HG03571 (cell line): ENCODE measurements around the gene ALG12.

Source experiments
- ATAC-seq: cut with Tn5 transposase; IDR thresholded peaks from one replicate; pipeline ENCODE4 v1.9.1; 2021; ENCODE audit not compliant: unreplicated experiment

The ALG12 gene

DNA sequence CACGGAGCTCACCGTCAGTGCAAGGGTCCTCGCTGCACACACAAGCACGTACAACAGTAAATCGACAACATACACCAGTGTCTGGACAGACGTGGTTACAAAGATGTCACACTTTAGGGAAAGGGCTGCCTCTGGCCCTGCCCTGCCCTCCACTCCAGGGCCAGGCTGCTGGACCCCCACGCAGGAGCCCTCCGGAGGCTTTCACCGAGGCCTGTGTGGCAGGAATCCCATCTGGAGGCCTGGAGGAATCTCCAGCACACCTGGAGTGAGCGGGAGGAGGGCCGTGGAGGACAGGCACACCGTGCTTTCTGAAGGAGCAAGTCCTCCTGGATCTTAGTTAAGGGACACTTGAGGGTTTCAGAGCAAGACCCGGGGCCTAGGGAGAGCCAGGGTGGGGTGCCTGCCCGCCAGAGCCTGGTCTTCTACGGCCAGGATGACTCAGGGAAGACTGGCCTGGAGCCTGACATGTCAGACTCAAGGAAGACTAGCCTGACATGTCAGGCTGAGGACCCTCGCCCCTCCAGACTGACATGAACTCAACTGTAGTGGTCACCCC is 40.2 kb upstream of the ALG12 start:
- ATAC-seq, result no peak

GRCh38 chr22:49957826-49958365 is 39.7 kb upstream of the ALG12 start:
- ATAC-seq, result no peak

DNA sequence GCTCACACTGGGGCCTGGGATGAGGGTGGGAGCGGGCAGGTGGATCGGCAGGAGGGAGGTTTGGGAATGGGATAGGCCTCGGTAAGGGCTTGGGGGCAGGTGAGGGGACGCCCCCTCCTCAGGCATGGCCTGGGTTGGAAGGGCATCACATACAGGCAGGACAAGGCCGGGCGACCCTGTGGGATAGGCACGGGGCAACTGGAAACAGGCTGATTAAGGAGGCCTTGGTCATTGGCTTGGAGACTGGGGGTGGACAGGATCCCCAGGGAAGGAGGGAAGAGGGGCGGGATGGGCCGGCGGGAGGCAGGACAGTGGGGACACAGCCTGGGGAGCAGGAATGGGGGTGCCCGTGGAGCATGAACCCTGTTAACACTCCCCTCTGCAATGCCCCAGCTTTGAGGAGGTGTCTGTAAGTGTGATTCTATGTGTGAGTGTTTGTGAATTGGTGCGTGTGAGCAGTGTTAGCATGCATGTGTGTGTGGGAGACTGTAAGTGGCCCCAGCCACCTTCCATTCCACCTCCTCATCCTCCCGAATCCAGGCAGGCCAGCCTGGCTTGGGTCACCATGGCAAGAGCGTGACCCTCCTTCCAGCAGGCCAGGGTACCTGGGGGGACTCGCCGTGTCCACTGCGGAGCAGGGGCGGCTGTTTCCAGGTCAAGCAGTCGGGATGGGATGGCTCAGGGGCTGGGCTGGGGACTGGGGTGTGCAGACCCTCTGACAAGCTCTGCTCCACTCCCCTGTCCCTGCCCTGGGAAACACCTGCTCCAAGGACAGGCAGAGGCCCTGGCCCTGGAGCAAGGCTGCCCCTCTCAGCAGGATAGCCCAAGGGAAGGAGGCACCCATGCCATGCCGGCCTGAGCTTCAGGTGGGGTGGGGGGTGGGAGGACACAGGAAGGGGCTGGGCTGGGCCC is 38.9 kb upstream of the ALG12 start:
- no peak for ATAC-seq

GRCh38 chr22:49956418-49956770 is 38.2 kb upstream of the ALG12 start:
- ATAC-seq, result no peak

DNA sequence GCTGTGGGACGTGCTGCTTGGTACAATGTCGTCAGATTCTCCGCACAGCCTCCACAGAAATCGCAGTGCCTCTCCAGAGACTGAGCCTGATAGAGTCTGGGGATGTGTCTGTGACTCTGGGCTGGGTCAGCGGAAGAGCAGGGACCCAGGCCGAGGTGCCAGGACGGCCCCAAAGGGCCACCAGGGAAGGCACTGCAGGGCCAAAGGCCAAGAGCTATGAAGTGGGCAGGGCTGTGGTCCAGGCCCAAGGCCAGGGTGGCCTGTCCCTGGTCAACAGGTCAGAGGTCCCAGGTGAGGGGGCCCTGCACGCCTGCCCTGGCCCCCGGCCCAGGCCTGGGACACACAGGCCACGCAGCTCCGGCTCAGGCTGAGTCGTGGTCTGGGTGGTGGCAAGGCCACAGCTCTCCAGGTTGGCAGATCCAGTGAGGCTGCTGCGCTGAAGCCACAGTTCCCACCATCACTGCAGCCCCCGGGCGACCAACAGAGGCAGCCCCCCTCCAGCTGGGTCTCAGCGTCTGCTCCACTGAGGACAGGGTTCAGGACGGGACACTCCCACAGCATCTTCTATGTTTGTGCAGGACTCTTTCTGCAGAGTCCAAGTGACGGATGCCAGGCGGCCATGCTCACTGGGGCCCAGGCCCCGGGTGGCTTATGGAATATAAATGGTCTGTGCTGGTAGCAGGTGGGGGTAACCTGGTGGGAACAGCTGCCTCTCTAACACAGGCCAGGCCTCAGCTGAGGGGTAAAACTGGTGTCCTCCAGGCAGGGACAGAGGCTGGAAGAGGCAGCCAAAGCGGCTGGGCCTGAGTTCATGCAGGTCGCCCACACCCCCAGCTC is 37.6 kb upstream of the ALG12 start:
- no peak for ATAC-seq

- ATAC-seq, result no peak
These were observed 36.8 kb upstream of the ALG12 start for GRCh38 chr22:49954991-49955580.

DNA sequence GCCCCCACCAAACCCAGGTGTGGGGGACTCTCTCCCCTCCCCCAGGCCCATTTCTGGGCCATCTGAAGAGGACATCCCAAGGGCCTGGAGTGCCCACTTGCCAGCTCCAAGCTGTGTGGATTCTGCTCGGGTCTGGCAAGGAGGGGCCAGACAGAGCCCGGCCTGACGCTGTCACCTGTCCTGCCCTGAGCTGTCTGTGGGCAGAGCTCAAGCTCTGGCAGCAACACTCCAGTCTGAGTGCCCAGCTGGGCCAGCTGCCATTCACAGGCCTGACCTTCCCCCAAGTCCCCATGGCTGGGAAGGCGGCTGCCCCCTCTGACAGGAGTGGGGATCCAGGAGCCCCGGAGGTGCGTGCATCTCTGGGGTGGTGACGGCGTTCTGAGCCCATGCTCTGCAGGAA is 36.1 kb upstream of the ALG12 start:
- ATAC-seq, result no peak

DNA sequence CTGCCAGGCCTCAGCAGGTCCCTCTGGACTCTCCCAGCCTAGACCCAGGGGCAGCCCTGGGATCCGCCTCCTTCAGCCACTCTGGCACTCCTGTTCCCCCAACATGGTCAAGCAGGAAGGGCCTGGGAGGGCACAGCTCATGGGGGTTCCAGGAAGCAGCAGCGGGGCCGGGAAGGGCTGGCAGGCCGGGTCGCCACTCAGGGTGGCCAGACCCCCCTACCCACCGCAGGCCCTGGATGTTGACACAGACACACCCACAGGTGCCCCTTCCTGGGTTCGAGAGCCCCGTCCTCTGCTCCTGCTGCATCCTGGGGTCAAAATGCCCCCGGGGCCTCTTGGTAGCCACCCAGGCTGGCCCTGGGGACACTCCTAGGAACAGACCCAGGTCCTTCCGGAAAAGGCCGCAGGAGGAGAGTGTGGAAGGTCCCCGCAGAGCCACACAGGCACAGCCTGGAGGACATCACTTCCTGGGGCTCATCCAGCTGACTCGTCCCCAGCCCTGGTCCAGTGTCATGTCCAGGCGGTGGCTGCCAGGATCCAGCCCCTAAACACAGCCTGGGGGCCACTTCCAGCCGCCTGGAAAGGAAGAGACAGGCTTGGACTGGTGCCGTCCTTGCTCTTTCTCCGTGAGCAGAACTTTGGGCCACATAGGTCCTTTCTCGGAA is 35.6 kb upstream of the ALG12 start:
- ATAC-seq, result no peak

DNA sequence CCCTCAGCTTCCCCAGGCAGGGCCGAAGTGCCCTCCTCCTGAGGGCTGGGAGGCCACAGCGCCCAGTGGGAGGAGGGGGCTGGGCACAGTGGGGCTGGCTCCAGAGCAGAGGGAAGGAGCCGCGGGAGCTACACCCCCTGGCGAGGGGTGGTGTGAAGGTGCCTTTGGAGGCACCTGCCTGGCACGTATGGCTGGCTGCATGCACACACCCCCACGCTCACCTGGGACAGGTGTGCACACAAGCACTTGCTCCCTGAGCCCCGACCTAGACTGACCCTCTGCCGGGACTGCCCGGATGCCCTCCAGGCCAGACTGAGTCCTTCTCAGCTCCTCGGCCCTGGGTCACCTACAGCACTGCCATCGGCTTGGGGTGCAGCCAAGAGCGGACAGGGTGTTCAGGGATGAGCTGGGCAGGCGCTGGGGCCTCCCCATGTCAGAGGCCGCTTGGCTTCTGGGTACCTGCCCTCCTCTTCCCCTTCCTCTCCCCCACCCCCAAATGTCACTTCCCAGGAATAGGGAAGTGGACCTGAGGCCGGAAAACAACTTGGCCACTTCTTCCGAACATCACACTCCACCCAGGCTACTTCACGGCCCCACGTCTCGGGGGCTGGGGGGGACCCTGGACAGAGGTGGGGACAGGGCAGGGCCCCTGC is 34.9 kb upstream of the ALG12 start:
- no peak for ATAC-seq

GRCh38 chr22:49951986-49952896 is 34.0 kb upstream of the ALG12 start:
- ATAC-seq, result no peak

GRCh38 chr22:49951678-49951985 is 33.4 kb upstream of the ALG12 start:
- ATAC-seq, result no peak

DNA sequence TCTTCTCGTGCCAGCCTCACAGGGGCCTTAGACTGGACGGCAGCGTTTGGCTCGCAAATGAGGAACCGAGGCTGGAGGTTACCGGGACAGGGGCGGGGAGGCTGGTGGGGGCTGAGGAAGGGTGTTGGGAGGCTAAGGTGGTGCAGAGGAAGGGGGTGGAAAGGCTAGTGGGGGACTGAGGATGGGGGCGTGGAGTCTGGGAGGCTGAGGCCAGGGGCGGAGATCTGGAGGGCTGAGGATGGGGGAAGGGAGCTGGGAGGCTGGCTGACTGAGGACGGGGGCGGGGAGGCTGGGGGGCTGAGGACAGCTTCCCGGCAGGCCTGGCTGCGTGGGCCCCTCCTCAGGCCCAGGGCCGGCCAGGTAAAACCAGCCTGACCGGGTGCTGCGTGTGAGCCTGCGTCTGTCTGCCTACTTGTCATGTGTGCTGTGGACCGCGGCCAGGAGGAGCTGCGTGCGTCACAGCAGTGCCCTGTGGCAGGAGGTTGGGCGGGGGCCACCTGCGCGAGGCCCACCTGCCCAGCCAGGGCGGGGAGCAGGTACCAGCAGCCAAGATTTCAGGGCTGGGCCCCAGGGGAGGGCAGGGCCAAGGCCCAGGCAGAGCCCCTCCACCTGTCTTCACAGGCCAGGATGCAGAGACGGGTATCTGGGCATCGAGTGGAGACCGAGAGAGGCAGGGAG is 32.9 kb upstream of the ALG12 start:
- ATAC-seq, result no peak

DNA sequence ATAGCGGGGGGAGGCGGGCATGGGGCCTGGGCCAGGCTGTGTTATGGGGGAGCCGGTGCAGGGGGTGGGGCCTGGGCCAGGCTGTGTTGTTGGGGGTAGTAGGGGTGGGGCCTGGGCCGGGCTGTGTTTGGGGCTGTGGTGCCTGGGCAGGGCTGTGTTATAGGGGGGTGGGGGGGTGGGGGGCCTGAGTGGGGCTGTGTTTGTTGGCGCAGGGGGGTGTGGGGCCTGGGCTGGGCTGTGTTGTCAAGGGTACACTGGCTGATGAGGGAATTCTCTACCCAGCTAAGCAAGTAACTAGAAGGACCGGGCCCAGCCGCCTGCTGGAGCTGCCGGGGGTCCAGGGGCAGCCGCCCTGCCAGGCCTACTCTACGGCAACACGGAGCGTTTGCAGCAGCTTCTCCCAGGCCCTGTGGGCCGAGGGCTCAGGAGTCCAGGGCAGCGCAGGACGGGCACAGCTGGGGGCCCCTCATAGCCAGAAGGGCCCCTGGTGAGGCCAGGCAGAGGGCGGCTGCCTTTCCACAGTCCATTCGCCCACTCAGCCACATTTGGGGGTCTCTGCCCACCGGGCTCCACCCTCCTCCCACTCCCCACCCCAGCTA is 32.3 kb upstream of the ALG12 start:
- no peak for ATAC-seq

DNA sequence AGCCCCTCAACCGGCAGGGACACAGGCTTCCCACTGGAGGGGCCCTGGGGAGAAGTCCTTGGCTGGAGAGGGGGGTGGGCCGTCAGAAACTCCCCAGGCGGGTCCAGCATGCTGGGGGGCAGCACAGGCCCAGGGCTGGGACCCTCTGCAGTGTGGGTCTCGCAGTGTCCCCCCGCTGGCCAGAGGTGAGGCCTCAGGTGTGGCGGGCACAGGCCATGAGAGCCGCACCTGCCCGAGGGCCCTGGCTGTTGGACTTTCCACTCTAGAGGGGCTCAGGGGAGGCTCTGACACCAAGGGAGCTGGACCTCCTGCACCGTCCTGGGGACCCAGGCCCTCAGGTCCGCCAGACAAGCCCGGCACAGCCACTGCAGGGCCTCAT is 31.7 kb upstream of the ALG12 start:
- no peak for ATAC-seq

DNA sequence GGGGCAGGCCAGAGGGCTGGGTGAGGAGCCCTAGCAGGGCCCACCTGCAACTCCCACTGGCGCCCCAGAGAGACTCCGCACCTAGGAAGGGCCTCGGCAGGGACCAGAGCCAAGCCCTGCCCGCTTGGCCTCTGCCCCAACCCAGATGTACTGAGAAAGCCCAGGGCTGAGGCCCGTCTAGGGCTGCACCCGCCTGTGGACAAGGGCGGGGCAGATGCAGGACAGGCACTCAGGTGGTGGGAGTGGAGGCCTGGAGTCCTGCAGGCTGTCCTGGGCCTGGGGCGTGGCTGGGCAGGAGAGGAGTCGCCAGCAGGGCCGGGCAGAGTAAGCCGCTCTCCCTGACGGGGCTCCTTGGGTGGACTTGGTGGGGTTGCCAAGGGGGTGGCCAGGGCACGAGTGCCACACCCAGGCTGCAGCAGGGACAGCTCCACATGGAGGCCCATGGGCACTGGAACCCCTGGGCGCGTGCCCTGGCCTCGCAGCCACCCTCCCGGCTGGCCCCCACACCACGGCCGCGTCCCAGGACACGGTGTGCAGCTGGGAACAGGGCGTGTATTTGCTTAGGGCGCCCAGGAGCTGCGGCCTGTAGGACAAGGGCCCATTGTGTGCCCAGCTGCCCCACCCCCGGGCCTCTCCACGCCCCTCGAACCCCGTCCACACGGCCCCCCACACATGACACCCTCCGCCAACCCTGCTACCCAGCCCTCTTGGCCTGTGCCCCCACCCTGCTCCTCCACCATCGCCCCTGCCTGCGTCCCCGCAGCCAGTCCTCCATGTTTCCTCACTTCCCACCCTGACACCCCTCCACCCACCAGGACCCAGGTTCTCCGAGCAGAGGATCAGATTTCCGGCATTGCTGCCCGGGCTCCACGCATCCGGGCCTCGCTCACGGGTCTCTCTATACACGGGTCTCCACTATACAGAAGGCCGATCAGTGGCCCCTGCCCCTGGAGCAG is 31.0 kb upstream of the ALG12 start:
- ATAC-seq, result no peak

DNA sequence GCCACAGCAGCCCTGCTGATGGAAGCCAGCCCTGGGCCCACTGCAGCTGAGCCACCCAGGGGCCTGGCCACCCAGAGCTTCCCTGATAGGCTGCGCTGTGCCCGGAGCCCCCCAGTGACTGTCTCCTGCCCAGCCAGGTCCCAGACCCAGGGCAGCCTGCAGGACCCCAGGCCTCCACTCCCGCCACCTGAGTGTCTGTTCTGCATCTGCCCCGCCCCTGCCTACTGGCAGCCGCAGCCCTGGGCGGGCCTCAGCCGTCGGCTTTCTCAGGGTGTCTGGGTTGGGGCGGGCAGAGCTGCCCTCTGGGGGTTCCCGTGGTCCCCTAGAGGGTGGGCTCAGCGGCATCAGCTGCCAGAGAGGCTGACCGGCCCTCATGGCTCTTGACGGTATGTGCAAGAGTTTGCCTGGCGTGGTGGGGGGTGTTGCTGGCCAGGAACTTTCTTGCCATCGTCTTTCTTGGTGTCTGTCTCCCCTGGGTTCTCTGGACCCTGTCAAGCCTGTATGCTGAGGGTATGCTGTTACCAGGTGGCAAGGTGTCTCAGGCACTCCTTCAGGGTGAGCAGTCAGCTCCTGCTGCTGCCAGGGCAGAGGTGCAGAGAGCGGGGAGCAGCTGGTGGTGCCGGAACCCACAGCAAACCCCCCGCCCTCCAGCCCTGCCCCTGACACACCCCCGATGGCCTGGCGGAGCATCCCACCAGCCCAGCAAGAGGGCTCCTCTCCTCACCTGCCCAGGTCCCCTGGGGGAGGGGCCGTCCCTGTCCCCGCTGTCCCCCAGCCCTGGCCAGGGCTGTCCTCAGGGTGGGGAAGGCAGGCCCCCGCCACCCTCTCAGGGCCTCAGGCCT is 30.1 kb upstream of the ALG12 start:
- ATAC-seq, result no peak

GRCh38 chr22:49947296-49947622 is 29.0 kb upstream of the ALG12 start:
- ATAC-seq, result no peak
